Liver (tissue), 9 donors: ENCODE results near the gene TMSB4X. TPM values are rescaled to one million over a fixed set of nuclear protein-coding genes. Genes with fewer than 3 reads are reported as not detected.

ENCODE experiments used
- DNase-seq: peaks from one replicate; pipeline ENCODE4 v3.0.0-alpha.2; 2017; ENCODE audit warnings: low spot score
- H3K27ac ChIP-seq, 2 donors: one replicate each; pipeline ENCODE4 v1.7.0; 2013; ENCODE audit warnings: inconsistent platforms in 2 of 2, low read length in 2 of 2, control low read depth in 1 of 2, low read depth in 1 of 2, mild to moderate bottlenecking in 1 of 2
- H3K27me3 ChIP-seq, 4 donors: one replicate each; pipeline versions ENCODE4 v1.6.1 to v1.7.0; 2013; ENCODE audit warnings: low read length in 3 of 4, inconsistent platforms in 1 of 4, mild to moderate bottlenecking in 1 of 4, moderate library complexity in 1 of 4; ENCODE audit not compliant: control insufficient read depth in 4 of 4, insufficient read depth in 4 of 4
- H3K36me3 ChIP-seq, 4 donors: one replicate each; pipeline versions ENCODE4 v1.6.1 to v1.7.0; 2013; ENCODE audit warnings: low read length in 3 of 4, mild to moderate bottlenecking in 3 of 4, low read depth in 1 of 4, moderate library complexity in 1 of 4; ENCODE audit not compliant: control insufficient read depth in 4 of 4, insufficient read depth in 3 of 4
- H3K4me1 ChIP-seq, 4 donors: one replicate each; pipeline versions ENCODE4 v1.6.1 to v1.7.0; 2013; ENCODE audit warnings: low read length in 3 of 4, mild to moderate bottlenecking in 3 of 4, moderate library complexity in 1 of 4; ENCODE audit not compliant: control insufficient read depth in 4 of 4, insufficient read depth in 4 of 4
- H3K4me3 ChIP-seq, 3 donors: one replicate each; pipeline versions ENCODE4 v1.6.1 to v1.7.0; 2013; ENCODE audit warnings: low read length in 3 of 3, control low read depth in 1 of 3, low read depth in 1 of 3, mild to moderate bottlenecking in 1 of 3
- H3K9ac ChIP-seq, 2 donors: one replicate each; pipeline ENCODE4 v1.7.0; 2013; ENCODE audit warnings: low read length in 2 of 2, mild to moderate bottlenecking in 2 of 2, moderate library complexity in 2 of 2, control low read depth in 1 of 2, low read depth in 1 of 2
- H3K9me3 ChIP-seq, 4 donors: one replicate each; pipeline versions ENCODE4 v1.6.1 to v1.7.0; 2013; ENCODE audit warnings: low read length in 3 of 4; ENCODE audit not compliant: control insufficient read depth in 4 of 4
- CTCF ChIP-seq: fragments of 150-350 bp; IDR thresholded peaks from 2 replicates; pipeline ENCODE4 v1.5.1; 2017; ENCODE audit warnings: improper control_type of control experiment, low read depth, low read length; ENCODE audit not compliant: missing input control
- EGR1 ChIP-seq, 2 donors: IDR thresholded peaks; 2 replicates each; pipeline ENCODE4 v1.6.1; 2016 to 2018; ENCODE audit warnings: antibody characterized with exemption in 2 of 2, low read depth in 2 of 2
- FOXA1 ChIP-seq: IDR thresholded peaks from 2 replicates; pipeline ENCODE4 v1.6.1; 2016; ENCODE audit warnings: antibody characterized with exemption
- FOXA2 ChIP-seq: IDR thresholded peaks from 2 replicates; pipeline ENCODE4 v1.6.1; 2016; ENCODE audit warnings: antibody characterized with exemption
- GABPA ChIP-seq, 2 donors: IDR thresholded peaks in 1 of 2; conservative IDR thresholded peaks in 1 of 2; 2 replicates each; pipeline ENCODE4 v1.6.1; 2016; ENCODE audit warnings: antibody characterized with exemption in 2 of 2, mild to moderate bottlenecking in 1 of 2, moderate library complexity in 1 of 2
- HNF4A ChIP-seq, 2 donors: conservative IDR thresholded peaks; 2 replicates each; pipeline ENCODE4 v1.6.1; 2016; ENCODE audit warnings: antibody characterized with exemption in 2 of 2, mild to moderate bottlenecking in 2 of 2
- HNF4G ChIP-seq: IDR thresholded peaks from 2 replicates; pipeline ENCODE4 v1.6.1; 2016; ENCODE audit warnings: antibody characterized with exemption
- JUND ChIP-seq, 2 donors: IDR thresholded peaks; 2 replicates each; pipeline ENCODE4 v1.6.1; 2016; ENCODE audit warnings: antibody characterized with exemption in 2 of 2
- MAX ChIP-seq: IDR thresholded peaks from 2 replicates; pipeline ENCODE4 v1.6.1; 2016; ENCODE audit warnings: antibody characterized with exemption
- NR2F2 ChIP-seq: IDR thresholded peaks from 2 replicates; pipeline ENCODE4 v1.6.1; 2016; ENCODE audit warnings: antibody characterized with exemption
- RAD21 ChIP-seq, 2 donors: IDR thresholded peaks; 2 replicates each; pipeline ENCODE4 v1.6.1; 2016; ENCODE audit warnings: antibody characterized with exemption in 2 of 2, mild to moderate bottlenecking in 2 of 2
- REST ChIP-seq: IDR thresholded peaks from 2 replicates; pipeline ENCODE4 v1.6.1; 2016; ENCODE audit warnings: antibody characterized with exemption, mild to moderate bottlenecking
- RXRA ChIP-seq, 2 donors: IDR thresholded peaks; 2 replicates each; pipeline ENCODE4 v1.6.1; 2017 to 2018; ENCODE audit warnings: antibody characterized with exemption in 2 of 2, mild to moderate bottlenecking in 1 of 2
- SP1 ChIP-seq: IDR thresholded peaks from 2 replicates; pipeline ENCODE4 v1.6.1; 2018; ENCODE audit warnings: antibody characterized with exemption, mild to moderate bottlenecking
- YY1 ChIP-seq: IDR thresholded peaks from 2 replicates; pipeline ENCODE4 v1.6.1; 2016; ENCODE audit warnings: antibody characterized with exemption, mild to moderate bottlenecking
- ZBTB33 ChIP-seq: IDR thresholded peaks from 2 replicates; pipeline ENCODE4 v1.6.1; 2016; ENCODE audit warnings: antibody characterized with exemption
- WGBS: extraction: QIAGEN DNeasy Blood & Tissue Kit; methylation state at CpG from one replicate; pipeline ENCODE4 v1.1.7; 2013; 5-methylcytosine and 5-hydroxymethylcytosine counted together
- polyA plus RNA-seq, 2 donors: library from polyadenylated mRNA; stranded (reverse) in 1 of 2; unstranded in 1 of 2; fragments of 200-250 nt in 1 of 2; fragments of >200 nt in 1 of 2; fragmentation: Nextera tagmentation in 1 of 2; extraction: Ambion mirVana in 1 of 2; gene quantifications; one replicate each; pipeline versions ENCODE4 v1.2.1 to v1.2.3, GENCODE V29; 2013 to 2015
- total RNA-seq, 2 donors: library from RNA; depleted of rRNA; stranded (reverse); fragments of >200 nt; gene quantifications; one replicate each; pipeline ENCODE4 v1.2.3, GENCODE V29; 2014
- donor health status: healthy.
- donor health status: healthy.
- donor health status: healthy.
- donor health status: healthy.
- donor health status: healthy.

The TMSB4X gene
- total and polyA plus RNA-seq, 4 donors: 658 to 1,704 (median 816) TPM

- no peak for DNase-seq
- Histone ChIP-seq H3K4me3 (peak overlapping the region in 1 of 3 donors; percentile 26), H3K4me1 (peaks cover 0 to 10% (median 8%) of the 10 kb centered on the region in 4 donors), H3K27me3 (no peaks in the 10 kb centered on the region), H3K36me3 (no peaks in the 10 kb centered on the region), H3K27ac (peak overlapping the region; percentile 60 to 82), H3K9ac (peak overlapping the region; percentile 51 to 68), H3K9me3 (no peaks in the 10 kb centered on the region)
- TF ChIP-seq RXRA (IDR thresholded peaks at IDR 0.05) (no peak), FOXA1 (no peak), RAD21 (IDR thresholded peaks at IDR 0.05) (no peak), YY1 (no peak)
- WGBS: 76% methylated on average over 12 of the region's 12 CpGs
These were observed 3.5 kb upstream of the TMSB4X start for GRCh38 chrX:12971282-12972003.

GRCh38 chrX:12972243-12972642 lies 2.7 kb upstream of the TMSB4X start:
- H3K27me3 ChIP-seq: no peaks in the 10 kb centered on the region
- no peaks in the 10 kb centered on the region for H3K36me3 ChIP-seq
- H3K4me1 ChIP-seq: peaks cover 0 to 10% (median 8%) of the 10 kb centered on the region in 4 donors
- no peak for TF ChIP-seq EGR1 (IDR thresholded peaks at IDR 0.05; ENCODE audit: low read depth in 2 of 2)
- no peak for TF ChIP-seq FOXA1
- TF ChIP-seq RAD21 (IDR thresholded peaks at IDR 0.05): no peak
- TF ChIP-seq RXRA (IDR thresholded peaks at IDR 0.05): no peak
- no peak for TF ChIP-seq FOXA2
- no peak for TF ChIP-seq CTCF
- TF ChIP-seq NR2F2: no peak
- no peak for TF ChIP-seq HNF4A (conservative IDR thresholded peaks at IDR 0.05)
- no peak for TF ChIP-seq REST
- TF ChIP-seq JUND (IDR thresholded peaks at IDR 0.05): no peak
- TF ChIP-seq HNF4G: no peak
- no peak for TF ChIP-seq GABPA (IDR thresholded peaks at IDR 0.05 in 1 of 2, conservative IDR thresholded peaks at IDR 0.05 in 1 of 2)
- TF ChIP-seq SP1: no peak
- no peak for TF ChIP-seq ZBTB33
- no peak for TF ChIP-seq MAX
- peak overlapping the region in 1 of 2 donors; percentile 28 for H3K9ac ChIP-seq
- H3K9me3 ChIP-seq: no peaks in the 10 kb centered on the region
- no peak for DNase-seq
- 68% methylated on average over 6 of the region's 6 CpGs for WGBS
- peak overlapping the region; percentile 60 to 82 for H3K27ac ChIP-seq
- no peak overlapping the region for H3K4me3 ChIP-seq
